Cerebellar cortex (tissue), 1 donor: ENCODE measurements around the gene CECR2.

ENCODE experiments used
- DNase-seq: peaks from one replicate; pipeline ENCODE4 v3.0.0-alpha.2; 2015; ENCODE audit warnings: low spot score

CECR2 gene

GRCh38 chr22:17368144-17368543 lies 1.1 kb upstream of the CECR2 start:
- no peak for DNase-seq

- peak; percentile 73 for DNase-seq
Measured at GRCh38 chr22:17368554-17369438, 464 bp upstream of the CECR2 start.

GRCh38 chr22:17370026-17370765 lies 936 bp downstream of the CECR2 start:
- no peak for DNase-seq

- peak; percentile 53 for DNase-seq
Measured at GRCh38 chr22:17370766-17371432, 1.6 kb downstream of the CECR2 start.

- DNase-seq = no peak
Measured at GRCh38 chr22:17371448-17371847, 2.2 kb downstream of the CECR2 start.

GRCh38 chr22:17373855-17374254 lies 4.6 kb downstream of the CECR2 start:
- DNase-seq = no peak

GRCh38 chr22:17375914-17376614 lies 6.8 kb downstream of the CECR2 start:
- no peak for DNase-seq

- no peak for DNase-seq
Measured at GRCh38 chr22:17376950-17377349, 7.7 kb downstream of the CECR2 start.

- no peak for DNase-seq
Measured at GRCh38 chr22:17379944-17380343, 10.7 kb downstream of the CECR2 start.

GRCh38 chr22:17380359-17381087 lies 11.3 kb downstream of the CECR2 start:
- DNase-seq = peak; percentile 64

- DNase-seq = no peak
Measured at GRCh38 chr22:17381192-17381913, 12.1 kb downstream of the CECR2 start.

GRCh38 chr22:17384612-17385330 lies 15.5 kb downstream of the CECR2 start:
- no peak for DNase-seq

GRCh38 chr22:17387356-17387755 lies 18.1 kb downstream of the CECR2 start:
- no peak for DNase-seq

- DNase-seq = no peak
Measured at GRCh38 chr22:17388235-17388634, 19.0 kb downstream of the CECR2 start.

GRCh38 chr22:17390087-17390486 lies 20.8 kb downstream of the CECR2 start:
- no peak for DNase-seq

- DNase-seq = no peak
Measured at GRCh38 chr22:17396516-17396915, 27.3 kb downstream of the CECR2 start.

- DNase-seq = no peak
Measured at GRCh38 chr22:17397756-17398547, 28.7 kb downstream of the CECR2 start.

GRCh38 chr22:17400305-17400704 lies 31.0 kb downstream of the CECR2 start:
- no peak for DNase-seq

GRCh38 chr22:17401728-17402127 lies 32.5 kb downstream of the CECR2 start:
- no peak for DNase-seq
